Measurements from ENCODE around the gene CDC42EP4. TPM values are rescaled to one million over a fixed set of nuclear protein-coding genes. Genes with fewer than 3 reads are reported as not detected.

CDC42EP4 gene
- total and polyA plus RNA-seq, 2 donors from 2014 or later, result 26.2 to 76.9 TPM

DNA sequence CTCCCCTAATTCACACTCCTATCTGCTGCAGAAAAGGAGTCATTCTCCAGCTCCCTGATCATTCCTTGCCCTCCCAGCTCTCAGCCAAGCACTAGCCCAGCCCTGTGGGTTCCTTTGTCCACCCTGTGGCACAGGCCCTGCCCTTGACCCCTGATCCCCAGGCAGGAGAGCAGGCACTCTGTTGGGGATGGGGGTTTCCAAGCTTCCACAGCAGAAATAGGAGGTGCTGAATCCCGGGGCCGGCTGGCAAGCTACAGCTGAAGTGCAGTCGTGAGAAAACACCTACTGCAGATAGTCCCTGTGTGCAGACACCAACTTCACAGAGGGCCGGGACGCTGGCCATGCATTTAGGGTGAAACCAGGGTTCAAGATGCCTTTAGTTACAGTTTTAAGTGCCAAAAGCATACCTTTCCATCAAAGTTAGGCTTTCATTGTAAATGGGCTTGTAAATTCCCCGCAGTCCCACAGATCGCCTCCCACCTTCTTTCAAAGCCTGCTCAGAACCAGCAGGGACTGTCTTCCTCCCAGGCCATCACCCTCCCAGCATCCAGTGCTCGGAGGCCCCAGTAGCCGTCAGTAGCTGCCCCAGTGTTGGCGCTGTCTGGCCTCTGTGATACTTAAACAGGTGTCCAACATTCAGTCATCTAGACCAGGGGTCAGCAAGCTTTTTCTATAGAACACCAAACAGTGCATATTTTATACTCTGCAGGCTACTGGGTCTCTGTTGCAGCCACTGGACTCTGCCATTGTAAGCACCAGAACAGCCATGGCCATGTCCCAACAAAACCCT, 60.8 kb downstream of the CDC42EP4 start:
- no peak for FAIRE-seq
- Histone ChIP-seq H3K27ac (ENCODE audit: low read depth in 2 of 2, low read length in 2 of 2) (no peak overlapping the region), H3K27me3 (ENCODE audit: control insufficient read depth, insufficient read depth, low read length) (no peaks in the 10 kb centered on the region), H3K9me3 (ENCODE audit: control insufficient read depth in 2 of 3, insufficient read depth in 1 of 3, low read length in 3 of 3) (no peaks in the 10 kb centered on the region), H3K9ac (ENCODE audit: low read length in 3 of 3) (no peak overlapping the region), H3K4me1 (ENCODE audit: control insufficient read depth in 2 of 3, insufficient read depth in 2 of 3, low read depth in 1 of 3, low read length in 3 of 3) (no peaks in the 10 kb centered on the region), H3K36me3 (ENCODE audit: control insufficient read depth in 2 of 3, insufficient read depth in 3 of 3, low read length in 3 of 3) (peaks cover 0 to 2% (median 0%) of the 10 kb centered on the region in 3 donors), H3K4me3 (ENCODE audit: low read length in 3 of 3) (no peak overlapping the region)
- intact Hi-C loops (cut with DNase I), result loop anchor here (5.0 kb wide), 1 partner anchor 121 kb away; no protein-coding TSS in a partner anchor
- DNase-seq, result no peak
- TF ChIP-seq CTCF (IDR thresholded peaks at IDR 0.05; ENCODE audit: borderline replicate concordance, extremely low read depth, insufficient read depth), result no peak

- Histone ChIP-seq H3K9me3 (ENCODE audit: control insufficient read depth in 2 of 3, insufficient read depth in 1 of 3, low read length in 3 of 3) (no peaks in the 10 kb centered on the region), H3K27ac (ENCODE audit: low read depth in 2 of 2, low read length in 2 of 2) (no peak overlapping the region), H3K27me3 (ENCODE audit: control insufficient read depth, insufficient read depth, low read length) (no peaks in the 10 kb centered on the region), H3K4me1 (ENCODE audit: control insufficient read depth in 2 of 3, insufficient read depth in 2 of 3, low read depth in 1 of 3, low read length in 3 of 3) (no peaks in the 10 kb centered on the region), H3K9ac (ENCODE audit: low read length in 3 of 3) (no peak overlapping the region), H3K4me3 (ENCODE audit: low read length in 3 of 3) (no peak overlapping the region), H3K36me3 (ENCODE audit: control insufficient read depth in 2 of 3, insufficient read depth in 3 of 3, low read length in 3 of 3) (peaks cover 0 to 2% (median 0%) of the 10 kb centered on the region in 3 donors)
- TF ChIP-seq CTCF (IDR thresholded peaks at IDR 0.05; ENCODE audit: borderline replicate concordance, extremely low read depth, insufficient read depth), result no peak
- no peak for FAIRE-seq
- intact Hi-C loops (cut with DNase I), result loop anchor here (5.0 to 10.0 kb wide), 2 partner anchors 55 to 123 kb away; partner anchors contain the start of gene COG1
- no peak for DNase-seq
These were observed 62.1 kb downstream of the CDC42EP4 start for GRCh38 chr17:73249700-73250099.

GRCh38 chr17:73248532-73248931, 63.3 kb downstream of the CDC42EP4 start:
- no peak overlapping the region for H3K27ac ChIP-seq (ENCODE audit: low read depth in 2 of 2, low read length in 2 of 2)
- H3K4me1 ChIP-seq (ENCODE audit: control insufficient read depth in 2 of 3, insufficient read depth in 2 of 3, low read depth in 1 of 3, low read length in 3 of 3), result no peaks in the 10 kb centered on the region
- intact Hi-C loops (cut with DNase I), result loop anchor here (10.0 kb wide), 1 partner anchor 54 kb away; the partner anchor contains the start of gene COG1
- FAIRE-seq, result no peak
- peaks cover 0 to 2% (median 0%) of the 10 kb centered on the region in 3 donors for H3K36me3 ChIP-seq (ENCODE audit: control insufficient read depth in 2 of 3, insufficient read depth in 3 of 3, low read length in 3 of 3)
- no peak for TF ChIP-seq CTCF (IDR thresholded peaks at IDR 0.05; ENCODE audit: borderline replicate concordance, extremely low read depth, insufficient read depth)
- H3K9me3 ChIP-seq (ENCODE audit: control insufficient read depth in 2 of 3, insufficient read depth in 1 of 3, low read length in 3 of 3), result no peaks in the 10 kb centered on the region
- H3K9ac ChIP-seq (ENCODE audit: low read length in 3 of 3), result no peak overlapping the region
- no peaks in the 10 kb centered on the region for H3K27me3 ChIP-seq (ENCODE audit: control insufficient read depth, insufficient read depth, low read length)
- no peak overlapping the region for H3K4me3 ChIP-seq (ENCODE audit: low read length in 3 of 3)
- DNase-seq, result no peak
